Measurements from ENCODE around the gene NUDT8.
"Not testable (repeated sequence)": the region's sequence is repeated elsewhere in the genome, so short reads cannot be mapped to it uniquely, and the experiment has no call there.

Gene NUDT8

DNA sequence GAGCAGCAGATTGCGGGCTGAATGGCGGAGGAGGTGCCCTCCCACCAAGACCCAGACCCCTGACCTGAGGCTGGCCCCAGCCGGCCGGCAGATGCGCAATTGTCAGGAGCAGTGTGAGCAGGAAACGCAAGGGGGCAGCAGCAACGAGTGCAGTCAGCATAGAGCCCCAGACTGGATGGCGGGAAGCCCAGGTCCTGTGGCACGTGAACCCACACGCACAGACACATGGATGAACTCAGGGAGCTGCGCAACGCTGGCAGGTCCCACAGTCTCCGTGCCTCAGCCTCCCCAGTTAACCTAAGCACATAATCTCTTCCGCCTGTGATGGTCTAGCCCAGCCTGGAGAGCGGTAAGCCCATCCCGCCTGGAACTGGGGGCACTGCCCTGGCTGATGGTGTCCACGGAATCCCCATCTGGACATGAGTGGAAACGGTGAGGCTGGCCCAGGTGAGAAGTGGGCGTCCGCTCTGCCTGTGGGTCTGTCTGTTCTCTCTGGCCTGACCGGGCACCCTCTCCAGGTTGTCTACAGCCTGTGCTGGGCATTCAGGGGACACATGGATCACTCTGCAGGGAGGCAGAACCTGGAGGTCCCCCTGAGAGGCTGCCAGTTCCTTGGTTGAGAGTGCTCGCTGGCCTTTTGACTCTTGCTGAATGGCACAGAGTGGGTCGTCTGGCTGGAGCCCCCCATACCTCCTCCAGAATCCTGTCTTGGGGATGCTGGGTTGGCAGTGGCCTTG is 10.5 kb upstream of the NUDT8 start:
- H3K4me3 ChIP-seq (ENCODE audit: low read length): no peak overlapping the region
- peak; percentile 60 for DNase-seq (ENCODE audit: low read depth)
- TF ChIP-seq, protein P1, sequence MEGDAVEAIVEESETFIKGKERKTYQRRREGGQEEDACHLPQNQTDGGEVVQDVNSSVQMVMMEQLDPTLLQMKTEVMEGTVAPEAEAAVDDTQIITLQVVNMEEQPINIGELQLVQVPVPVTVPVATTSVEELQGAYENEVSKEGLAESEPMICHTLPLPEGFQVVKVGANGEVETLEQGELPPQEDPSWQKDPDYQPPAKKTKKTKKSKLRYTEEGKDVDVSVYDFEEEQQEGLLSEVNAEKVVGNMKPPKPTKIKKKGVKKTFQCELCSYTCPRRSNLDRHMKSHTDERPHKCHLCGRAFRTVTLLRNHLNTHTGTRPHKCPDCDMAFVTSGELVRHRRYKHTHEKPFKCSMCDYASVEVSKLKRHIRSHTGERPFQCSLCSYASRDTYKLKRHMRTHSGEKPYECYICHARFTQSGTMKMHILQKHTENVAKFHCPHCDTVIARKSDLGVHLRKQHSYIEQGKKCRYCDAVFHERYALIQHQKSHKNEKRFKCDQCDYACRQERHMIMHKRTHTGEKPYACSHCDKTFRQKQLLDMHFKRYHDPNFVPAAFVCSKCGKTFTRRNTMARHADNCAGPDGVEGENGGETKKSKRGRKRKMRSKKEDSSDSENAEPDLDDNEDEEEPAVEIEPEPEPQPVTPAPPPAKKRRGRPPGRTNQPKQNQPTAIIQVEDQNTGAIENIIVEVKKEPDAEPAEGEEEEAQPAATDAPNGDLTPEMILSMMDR (conservative IDR thresholded peaks at IDR 0.05; ENCODE audit: low read length): peak; percentile 64

DNA sequence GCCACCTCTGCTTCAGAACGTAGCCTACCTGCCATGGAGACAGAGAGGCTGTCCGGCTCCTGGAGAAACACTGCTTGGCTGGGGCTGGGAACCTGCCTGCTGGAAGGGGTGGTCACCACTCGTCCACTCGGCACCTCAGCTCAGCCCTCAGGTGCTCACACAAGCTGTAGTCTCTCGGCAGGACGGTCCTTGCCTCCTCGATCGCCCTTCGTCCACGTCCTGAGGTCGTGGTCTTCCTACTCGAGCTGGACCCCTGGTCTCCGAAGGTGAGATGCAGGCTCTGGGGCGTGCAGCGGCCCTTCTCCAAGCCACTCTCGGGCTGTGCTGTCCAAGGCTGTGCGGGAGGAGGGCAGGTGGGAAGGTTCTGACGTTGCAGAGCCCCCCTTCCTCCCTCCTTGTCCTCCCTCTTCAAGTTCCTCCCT is 9.7 kb upstream of the NUDT8 start, which contains the start of gene TBX10:
TBX10 (minus strand) TSS at position 326 of the 422 bp plus-strand sequence; CDS start at position 35, 291 bp downstream.
- H3K4me3 ChIP-seq (ENCODE audit: low read length): no peak within 1 kb of the TSS
- DNase-seq (ENCODE audit: low read depth): no peak
- TF ChIP-seq, protein P1 (conservative IDR thresholded peaks at IDR 0.05; ENCODE audit: low read length): no peak

DNA sequence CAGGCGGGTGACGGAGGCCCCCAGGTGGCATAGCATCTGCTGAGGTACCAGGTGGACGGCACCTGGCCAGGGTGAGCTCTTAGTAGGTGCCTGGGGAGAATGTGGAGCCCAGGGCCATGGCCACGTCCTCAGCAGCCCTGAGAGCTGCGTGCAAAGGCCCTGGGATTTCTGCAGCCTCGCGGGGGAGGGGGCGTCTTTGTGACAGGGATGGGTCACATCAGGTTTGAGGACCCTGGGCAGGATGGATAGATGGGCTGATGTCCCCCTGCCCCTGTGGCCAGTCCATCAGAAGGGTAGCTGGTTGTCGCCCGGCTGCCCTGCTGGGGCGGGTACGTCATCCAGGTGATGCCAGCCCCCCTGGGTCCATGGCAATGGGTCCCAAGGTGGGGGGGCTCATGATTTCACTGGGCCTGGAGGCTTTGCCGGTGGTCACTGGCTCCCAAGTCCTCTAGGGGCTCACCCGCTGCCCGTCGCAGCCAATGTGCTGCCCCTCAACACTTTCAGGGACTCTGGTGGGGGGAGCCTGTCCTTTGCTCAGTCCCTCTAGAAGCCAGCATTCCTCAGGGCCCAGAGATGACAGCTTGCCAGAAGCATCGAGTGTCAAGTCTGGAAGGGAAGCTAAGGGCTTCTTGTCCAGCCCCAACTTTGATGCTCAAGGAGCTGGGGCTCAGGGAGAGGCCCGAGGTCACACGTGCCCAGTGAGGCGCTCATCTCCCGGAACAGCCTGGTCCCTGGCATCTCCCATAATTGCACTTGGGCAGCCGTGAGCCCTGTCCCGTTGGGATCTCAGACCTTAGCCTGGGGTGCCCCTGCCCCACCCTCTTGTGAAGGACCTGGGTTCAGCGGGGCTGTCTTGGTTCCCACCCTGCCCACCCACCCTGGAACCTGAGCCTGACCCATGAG is 9.0 kb upstream of the NUDT8 start:
- no peak for DNase-seq (ENCODE audit: low read depth)
- TF ChIP-seq, protein P1 (conservative IDR thresholded peaks at IDR 0.05; ENCODE audit: low read length): no peak
- H3K4me3 ChIP-seq (ENCODE audit: low read length): no peak overlapping the region

DNA sequence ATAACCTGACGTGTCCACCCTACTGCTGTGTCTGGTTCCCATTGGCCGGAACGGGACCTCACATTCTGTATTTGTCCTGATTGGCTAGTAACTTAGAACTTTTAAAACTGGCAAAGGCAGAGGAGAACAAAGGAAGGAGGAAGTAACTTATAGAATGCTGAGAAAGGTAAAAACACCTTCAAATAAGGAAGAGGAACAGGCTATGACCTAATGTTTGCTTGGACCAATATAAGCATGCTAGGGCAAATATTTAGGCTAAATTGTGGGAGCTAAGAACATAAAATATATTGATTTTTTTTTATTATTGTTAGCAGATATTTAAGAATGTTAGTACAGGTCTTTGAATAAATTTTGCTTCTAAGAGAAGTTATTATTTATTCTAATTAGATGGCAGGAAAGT is 7.7 kb upstream of the NUDT8 start:
- DNase-seq (ENCODE audit: low read depth); H3K4me3 ChIP-seq (ENCODE audit: low read length): not testable (repeated sequence)

DNA sequence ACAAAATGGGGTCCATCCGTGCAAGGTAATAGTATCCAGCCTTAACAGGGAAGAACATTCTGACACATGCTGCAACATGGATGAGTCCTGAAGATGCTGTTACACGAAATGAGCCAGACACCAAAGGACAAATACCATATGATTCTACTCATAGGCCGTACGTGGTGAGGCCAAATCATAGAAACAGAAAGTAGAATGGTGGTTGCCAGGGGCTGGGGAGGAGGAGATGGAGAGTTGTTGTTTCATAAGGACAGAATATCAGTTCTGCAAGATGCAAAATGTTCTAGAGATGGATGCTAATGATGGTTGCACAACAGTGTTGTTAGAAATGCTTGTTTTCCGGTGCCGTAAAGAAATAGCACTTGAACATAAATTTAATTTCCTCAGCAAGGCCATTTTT is 7.2 kb upstream of the NUDT8 start:
- TF ChIP-seq, protein P1 (conservative IDR thresholded peaks at IDR 0.05; ENCODE audit: low read length): no peak
- H3K4me3 ChIP-seq (ENCODE audit: low read length): no peak overlapping the region
- DNase-seq (ENCODE audit: low read depth): no peak

DNA sequence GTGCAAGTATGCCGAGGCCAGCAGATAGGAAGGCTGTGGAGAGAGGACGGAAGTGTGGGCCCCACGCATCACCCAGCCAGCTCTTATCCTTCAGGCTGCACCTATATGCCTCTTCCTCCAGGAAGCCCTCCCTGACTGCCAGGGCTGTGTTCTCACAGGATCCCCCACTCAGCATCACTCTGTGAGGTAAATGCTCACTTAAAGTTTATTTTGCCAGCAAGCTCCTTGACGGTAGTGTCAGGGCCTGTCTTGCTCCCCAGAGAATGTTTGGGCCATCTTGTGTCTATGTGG is 5.4 kb upstream of the NUDT8 start:
- no peak for DNase-seq (ENCODE audit: low read depth)
- no peak overlapping the region for H3K4me3 ChIP-seq (ENCODE audit: low read length)
- TF ChIP-seq, protein P1 (conservative IDR thresholded peaks at IDR 0.05; ENCODE audit: low read length): no peak

DNA sequence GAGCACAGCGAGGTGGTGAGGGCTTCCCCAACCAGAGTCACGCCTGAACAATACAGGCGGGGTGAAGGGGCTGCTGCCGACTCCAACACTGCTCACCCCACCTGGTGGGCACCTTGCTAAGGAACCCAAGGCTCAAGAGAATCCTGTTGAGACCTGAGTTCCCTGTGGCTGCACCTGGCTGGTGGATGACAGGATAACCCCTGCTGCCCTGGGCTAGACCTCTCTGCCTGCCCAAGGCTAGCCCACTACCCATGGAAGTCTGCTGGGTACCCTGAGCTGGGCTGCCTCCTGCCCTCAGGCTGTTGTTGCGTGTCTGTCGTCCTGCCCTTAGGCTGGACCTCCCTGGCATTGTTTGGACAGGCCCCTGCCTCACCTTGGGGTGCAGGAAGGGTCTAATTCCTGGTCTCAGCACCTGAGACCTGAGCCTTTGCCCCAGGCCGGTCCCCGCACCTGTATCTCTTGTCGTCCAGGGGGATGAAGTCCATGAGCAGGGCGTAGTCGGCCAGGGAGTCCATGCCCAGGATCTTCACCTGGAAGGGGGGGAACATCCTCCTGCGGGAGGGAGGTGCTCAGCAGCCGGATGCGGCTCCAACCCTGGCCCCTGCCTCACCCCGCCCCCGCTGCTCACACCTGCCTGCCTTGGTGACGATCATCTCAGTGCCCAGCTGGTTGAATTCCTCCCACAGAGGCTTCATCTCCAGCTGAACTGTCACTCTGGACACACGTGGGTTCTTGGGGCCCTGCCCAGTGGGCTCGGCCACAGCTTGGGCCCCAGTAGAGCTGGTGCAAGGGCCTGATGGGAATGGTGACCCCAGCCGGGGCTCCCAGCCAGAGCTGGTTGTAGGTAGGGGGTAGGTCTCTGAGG is 4.9 kb upstream of the NUDT8 start:
- H3K4me3 ChIP-seq (ENCODE audit: low read length): no peak overlapping the region
- no peak for DNase-seq (ENCODE audit: low read depth)
- TF ChIP-seq, protein P1 (conservative IDR thresholded peaks at IDR 0.05; ENCODE audit: low read length): no peak
